ENCODE results near the gene PRKG1.

PRKG1 gene

GRCh38 chr10:51057925-51058324 lies 16.4 kb upstream of the PRKG1 start:
- Histone ChIP-seq H3K27me3 (ENCODE audit: low read depth, low read length) (no peaks in the 10 kb centered on the region), H3K4me1 (ENCODE audit: low read length) (no peaks in the 10 kb centered on the region), H3K9ac (ENCODE audit: low read length) (no peak overlapping the region), H3K4me3 (ENCODE audit: low read length) (no peak overlapping the region), H3K9me3 (ENCODE audit: insufficient read depth, low read length) (no peaks in the 10 kb centered on the region), H3K27ac (ENCODE audit: low read length) (no peak overlapping the region), H2AFZ (ENCODE audit: low read depth, low read length) (no peak overlapping the region), H3K36me3 (replicated peaks; ENCODE audit: low read depth, low read length) (no peaks in the 10 kb centered on the region), H3K79me2 (ENCODE audit: low read length) (no peaks in the 10 kb centered on the region), H3K4me2 (ENCODE audit: low read length) (no peak overlapping the region), H4K20me1 (ENCODE audit: insufficient read depth, low read length) (no peaks in the 10 kb centered on the region)
- no peak for TF ChIP-seq CTCF (IDR thresholded peaks at IDR 0.05; ENCODE audit: low read depth, low read length)
- no peak for TF ChIP-seq EZH2phosphoT487 (IDR thresholded peaks at IDR 0.05; ENCODE audit: low read depth)

GRCh38 chr10:51063166-51063565 lies 11.1 kb upstream of the PRKG1 start:
- H4K20me1 ChIP-seq (ENCODE audit: insufficient read depth, low read length), result no peaks in the 10 kb centered on the region

GRCh38 chr10:51063659-51064535 lies 10.4 kb upstream of the PRKG1 start:
- no peaks in the 10 kb centered on the region for H3K27me3 ChIP-seq (ENCODE audit: low read depth, low read length)
- no peak overlapping the region for H2AFZ ChIP-seq (ENCODE audit: low read depth, low read length)
- H3K9me3 ChIP-seq (ENCODE audit: insufficient read depth, low read length), result no peaks in the 10 kb centered on the region
- H3K4me1 ChIP-seq (ENCODE audit: low read length), result no peaks in the 10 kb centered on the region
- H3K79me2 ChIP-seq (ENCODE audit: low read length), result no peaks in the 10 kb centered on the region
- H4K20me1 ChIP-seq (ENCODE audit: insufficient read depth, low read length), result no peaks in the 10 kb centered on the region
- H3K9ac ChIP-seq (ENCODE audit: low read length), result no peak overlapping the region
- TF ChIP-seq CTCF (IDR thresholded peaks at IDR 0.05; ENCODE audit: low read depth, low read length), result peak; percentile 63
- no peak for TF ChIP-seq EZH2phosphoT487 (IDR thresholded peaks at IDR 0.05; ENCODE audit: low read depth)
- H3K27ac ChIP-seq (ENCODE audit: low read length), result no peak overlapping the region
- H3K4me2 ChIP-seq (ENCODE audit: low read length), result no peak overlapping the region
- H3K36me3 ChIP-seq (replicated peaks; ENCODE audit: low read depth, low read length), result no peaks in the 10 kb centered on the region
- no peak overlapping the region for H3K4me3 ChIP-seq (ENCODE audit: low read length)

More at GRCh38 chr10:51063166-51063565, 11.1 kb upstream of the PRKG1 start:
- no peak overlapping the region for H3K4me3 ChIP-seq (ENCODE audit: low read length)
- no peak for TF ChIP-seq CTCF (IDR thresholded peaks at IDR 0.05; ENCODE audit: low read depth, low read length)
- no peak for TF ChIP-seq EZH2phosphoT487 (IDR thresholded peaks at IDR 0.05; ENCODE audit: low read depth)
- H3K27ac ChIP-seq (ENCODE audit: low read length), result no peak overlapping the region
- H3K79me2 ChIP-seq (ENCODE audit: low read length), result no peaks in the 10 kb centered on the region
- H3K9me3 ChIP-seq (ENCODE audit: insufficient read depth, low read length), result no peaks in the 10 kb centered on the region
- no peak overlapping the region for H3K4me2 ChIP-seq (ENCODE audit: low read length)
- H2AFZ ChIP-seq (ENCODE audit: low read depth, low read length), result no peak overlapping the region
- no peaks in the 10 kb centered on the region for H3K4me1 ChIP-seq (ENCODE audit: low read length)
- no peaks in the 10 kb centered on the region for H3K36me3 ChIP-seq (replicated peaks; ENCODE audit: low read depth, low read length)
- no peaks in the 10 kb centered on the region for H3K27me3 ChIP-seq (ENCODE audit: low read depth, low read length)
- H3K9ac ChIP-seq (ENCODE audit: low read length), result no peak overlapping the region

- TF ChIP-seq CTCF (IDR thresholded peaks at IDR 0.05; ENCODE audit: low read depth, low read length) (no peak), EZH2phosphoT487 (IDR thresholded peaks at IDR 0.05; ENCODE audit: low read depth) (no peak)
- no peaks in the 10 kb centered on the region for H3K4me1 ChIP-seq (ENCODE audit: low read length)
- no peaks in the 10 kb centered on the region for H3K9me3 ChIP-seq (ENCODE audit: insufficient read depth, low read length)
- no peak overlapping the region for H3K9ac ChIP-seq (ENCODE audit: low read length)
- H3K4me3 ChIP-seq (ENCODE audit: low read length), result no peak overlapping the region
- no peaks in the 10 kb centered on the region for H3K27me3 ChIP-seq (ENCODE audit: low read depth, low read length)
- no peak overlapping the region for H2AFZ ChIP-seq (ENCODE audit: low read depth, low read length)
- no peak overlapping the region for H3K4me2 ChIP-seq (ENCODE audit: low read length)
- H3K79me2 ChIP-seq (ENCODE audit: low read length), result no peaks in the 10 kb centered on the region
- H3K36me3 ChIP-seq (replicated peaks; ENCODE audit: low read depth, low read length), result no peaks in the 10 kb centered on the region
- H4K20me1 ChIP-seq (ENCODE audit: insufficient read depth, low read length), result no peaks in the 10 kb centered on the region
- H3K27ac ChIP-seq (ENCODE audit: low read length), result no peak overlapping the region
These were observed 8.1 kb upstream of the PRKG1 start for GRCh38 chr10:51066231-51066630.

Measured in OCI-LY3 (cell line).